Lower leg skin (tissue), 4 donors: ENCODE data around the gene TBXT. TPM values are rescaled to one million over a fixed set of nuclear protein-coding genes. Genes with fewer than 3 reads are reported as not detected.
A peak's percentile ranks its signal among the peaks of the same experiment; 100 is the strongest.
"Not testable (repeated sequence)": the region's sequence is repeated elsewhere in the genome, so short reads cannot be mapped to it uniquely, and the experiment has no call there.

Source experiments
- DNase-seq, 2 donors: peaks; one replicate each; pipeline ENCODE4 v3.0.0-alpha.2; 2019; ENCODE audit warnings: low spot score in 2 of 2
- H3K4me3 ChIP-seq: fragments of 200-600 bp; sonication (generic); 2 replicates; pipeline ENCODE4 v1.5.1; 2017; ENCODE audit warnings: mild to moderate bottlenecking, low read depth; ENCODE audit not compliant: poor library complexity, severe bottlenecking
- POLR2A ChIP-seq, 2 donors: fragments of 450-650 bp; IDR thresholded peaks; one replicate each; pipeline ENCODE4 v1.6.1; 2016 to 2017; ENCODE audit warnings: antibody characterized with exemption in 2 of 2, mild to moderate bottlenecking in 1 of 2, moderate library complexity in 1 of 2
- WGBS, 2 donors: methylation state at CpG; one replicate each; pipeline ENCODE4 v1.1.5; 2018; 5-methylcytosine and 5-hydroxymethylcytosine counted together
- intact Hi-C: fragments of 100-400 bp; cut with DNase I; formaldehyde crosslinking; loops from one replicate; pipeline ENCODE4 v1.15.0; 2023; ENCODE audit warnings: low total_unique reads
- total RNA-seq, 4 donors: library from RNA; depleted of rRNA; stranded (reverse); fragments of >200 nt; gene quantifications; one replicate each; pipeline ENCODE4 v1.1.0, GENCODE V29; 2016
- TF ChIP-seq, protein P1 (sequence below), 3 donors: fragments of 450-650 bp; IDR thresholded peaks; one replicate each; pipeline ENCODE4 v1.5.1; 2016; ENCODE audit warnings: antibody characterized with exemption in 3 of 3, mild to moderate bottlenecking in 3 of 3, moderate library complexity in 2 of 3

TBXT gene
- total RNA-seq, 4 donors from 2014 or later: not detected

DNA sequence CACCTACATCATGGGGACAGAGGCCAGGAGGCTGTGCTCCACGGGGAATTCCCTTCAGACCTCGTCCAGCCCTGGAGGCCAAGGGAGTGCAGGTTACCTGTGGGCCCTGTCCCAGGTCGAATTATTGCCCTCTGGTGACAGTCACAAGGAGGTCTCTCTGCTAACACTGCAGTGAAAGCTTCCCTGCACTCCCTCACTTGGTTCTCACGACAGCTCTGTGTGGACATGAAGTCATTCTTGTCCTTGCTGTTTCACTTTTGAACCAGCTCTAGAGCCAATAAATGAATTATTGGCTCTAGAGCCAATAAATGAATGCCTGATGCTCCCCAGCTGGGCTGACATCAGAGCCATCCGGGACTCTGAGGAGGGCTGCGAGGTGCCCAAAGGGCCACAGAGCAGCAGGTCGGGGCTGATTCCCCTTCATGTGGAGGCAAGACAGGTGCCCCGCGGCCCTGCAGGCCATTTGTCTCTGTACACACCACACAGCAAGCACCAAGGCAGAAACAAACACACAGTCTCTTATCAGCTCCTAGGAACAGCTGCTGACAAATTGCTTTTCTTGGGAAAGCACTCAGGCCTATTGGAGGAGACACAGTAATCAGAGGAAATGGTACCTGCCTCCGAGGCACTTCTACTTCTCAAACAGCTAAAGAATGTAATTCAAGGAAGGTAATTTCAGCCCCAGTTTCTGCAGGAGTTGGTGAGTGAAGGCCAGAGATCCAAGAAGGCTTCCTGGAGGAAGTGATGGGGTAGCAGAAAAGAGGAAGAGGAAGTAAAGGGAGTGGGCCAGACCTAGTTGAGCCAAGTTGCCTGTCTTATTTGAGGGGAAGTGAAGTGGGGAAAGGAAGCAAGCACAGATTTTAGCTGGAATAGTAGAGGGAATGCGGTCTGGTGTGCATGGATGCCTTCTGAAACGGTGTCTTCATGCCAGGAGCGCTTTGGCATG, 27.5 kb upstream of the TBXT start:
- WGBS, 2 donors: 36 to 40% methylated on average over 13 of the region's 13 CpGs
- no peak for TF ChIP-seq POLR2A (IDR thresholded peaks at IDR 0.05)
- TF ChIP-seq, protein P1, sequence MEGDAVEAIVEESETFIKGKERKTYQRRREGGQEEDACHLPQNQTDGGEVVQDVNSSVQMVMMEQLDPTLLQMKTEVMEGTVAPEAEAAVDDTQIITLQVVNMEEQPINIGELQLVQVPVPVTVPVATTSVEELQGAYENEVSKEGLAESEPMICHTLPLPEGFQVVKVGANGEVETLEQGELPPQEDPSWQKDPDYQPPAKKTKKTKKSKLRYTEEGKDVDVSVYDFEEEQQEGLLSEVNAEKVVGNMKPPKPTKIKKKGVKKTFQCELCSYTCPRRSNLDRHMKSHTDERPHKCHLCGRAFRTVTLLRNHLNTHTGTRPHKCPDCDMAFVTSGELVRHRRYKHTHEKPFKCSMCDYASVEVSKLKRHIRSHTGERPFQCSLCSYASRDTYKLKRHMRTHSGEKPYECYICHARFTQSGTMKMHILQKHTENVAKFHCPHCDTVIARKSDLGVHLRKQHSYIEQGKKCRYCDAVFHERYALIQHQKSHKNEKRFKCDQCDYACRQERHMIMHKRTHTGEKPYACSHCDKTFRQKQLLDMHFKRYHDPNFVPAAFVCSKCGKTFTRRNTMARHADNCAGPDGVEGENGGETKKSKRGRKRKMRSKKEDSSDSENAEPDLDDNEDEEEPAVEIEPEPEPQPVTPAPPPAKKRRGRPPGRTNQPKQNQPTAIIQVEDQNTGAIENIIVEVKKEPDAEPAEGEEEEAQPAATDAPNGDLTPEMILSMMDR (IDR thresholded peaks at IDR 0.05): no peak
- peak in 1 of 2 donors; percentile 66 for DNase-seq
- intact Hi-C loops: no loop called here
- H3K4me3 ChIP-seq: no peak overlapping the region

DNA sequence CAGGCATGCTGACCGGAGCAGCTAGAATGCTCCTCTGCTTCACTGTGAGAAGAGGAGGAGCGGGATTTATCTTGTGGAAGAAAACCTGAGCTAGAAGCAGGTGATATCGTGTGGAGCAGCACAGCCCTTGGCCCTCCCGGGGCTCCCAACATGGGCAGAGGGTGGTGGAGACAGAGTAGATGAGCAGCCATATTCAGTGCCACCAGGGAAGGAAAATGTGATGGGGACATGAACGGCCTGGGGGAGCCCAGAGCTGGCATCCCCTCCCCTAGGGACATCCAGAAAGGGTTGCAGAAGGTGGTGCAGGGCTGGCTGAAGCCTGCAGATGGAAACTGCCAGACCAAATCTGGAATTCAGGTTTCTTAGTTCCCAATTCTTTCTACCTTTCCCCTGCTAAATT, 24.9 kb upstream of the TBXT start:
- H3K4me3 ChIP-seq: no peak overlapping the region
- 86 to 87% methylated on average over 5 of the region's 5 CpGs for WGBS, 2 donors
- peak in 1 of 2 donors; percentile 57 for DNase-seq
- intact Hi-C loops: no loop called here
- TF ChIP-seq POLR2A (IDR thresholded peaks at IDR 0.05): no peak
- TF ChIP-seq, protein P1 (IDR thresholded peaks at IDR 0.05): no peak

DNA sequence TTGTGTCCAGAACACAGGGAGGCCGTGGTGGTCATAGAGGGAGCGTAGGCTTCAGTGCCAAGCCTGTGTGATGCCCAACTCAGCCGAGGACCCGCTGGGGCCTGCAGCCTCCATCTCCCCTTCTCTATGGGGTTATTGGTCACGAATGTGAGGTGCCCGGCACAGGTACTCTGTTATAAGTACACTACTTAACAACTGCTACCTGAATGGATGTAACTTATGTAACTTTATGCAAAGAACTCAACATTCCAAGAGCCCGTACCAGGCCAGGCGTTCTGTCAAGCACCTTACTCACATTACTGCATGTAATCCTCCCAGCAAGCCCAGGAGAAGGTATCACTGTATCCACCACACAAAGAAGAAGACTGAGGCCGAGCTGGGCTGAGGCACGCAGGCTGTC, 24.5 kb upstream of the TBXT start:
- peak in 1 of 2 donors; percentile 74 for DNase-seq
- WGBS, 2 donors: 90 to 96% methylated on average over 10 of the region's 10 CpGs
- no peak for TF ChIP-seq POLR2A (IDR thresholded peaks at IDR 0.05)
- TF ChIP-seq, protein P1 (IDR thresholded peaks at IDR 0.05): no peak
- intact Hi-C loops: no loop called here
- no peak overlapping the region for H3K4me3 ChIP-seq

DNA sequence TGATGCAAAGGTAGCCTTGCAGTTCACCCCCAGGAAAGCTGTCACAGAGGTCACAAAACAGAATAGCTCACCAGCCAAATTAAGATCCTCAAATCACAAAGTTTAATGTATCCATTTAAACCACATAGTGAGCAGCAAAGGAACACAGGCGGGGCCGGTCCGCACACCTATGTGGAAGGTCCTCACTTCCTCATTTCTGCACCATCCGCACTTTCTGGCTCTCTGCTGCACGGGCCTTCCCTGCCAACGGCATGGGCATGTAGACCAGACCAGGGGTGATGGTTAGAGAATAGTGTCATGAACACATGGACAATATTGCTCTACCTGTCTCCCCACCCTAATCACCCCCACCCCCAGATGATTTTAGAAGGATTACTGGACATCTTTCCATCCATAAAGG, 12.1 kb upstream of the TBXT start:
- WGBS, 2 donors: 77 to 82% methylated on average over 6 of the region's 6 CpGs
- TF ChIP-seq, protein P1 (IDR thresholded peaks at IDR 0.05): no peak
- TF ChIP-seq POLR2A (IDR thresholded peaks at IDR 0.05): no peak
- no peak for DNase-seq
- intact Hi-C loops: no loop called here
- no peak overlapping the region for H3K4me3 ChIP-seq

DNA sequence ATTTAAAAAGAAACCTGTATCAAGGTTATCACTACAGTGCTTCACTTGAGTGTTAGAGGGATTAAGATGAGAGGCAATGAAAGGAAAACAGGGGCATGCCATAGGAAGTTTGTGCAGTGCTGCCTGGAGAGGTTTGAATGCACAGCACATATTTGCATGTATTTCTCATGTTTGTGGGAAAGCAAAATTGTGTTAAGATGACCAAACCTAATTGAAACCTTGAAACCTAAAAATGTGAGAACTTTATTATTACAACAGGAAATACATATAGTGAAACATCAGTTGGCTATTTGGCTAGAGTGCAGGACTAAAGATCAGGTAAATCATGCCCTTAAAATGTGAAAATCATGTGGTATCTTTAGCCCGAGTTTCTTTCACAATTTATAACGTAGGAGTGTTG, 8.5 kb upstream of the TBXT start:
- no peak overlapping the region for H3K4me3 ChIP-seq
- DNase-seq: no peak
- intact Hi-C loops: no loop called here
- 66 to 72% methylated on average over 2 of the region's 2 CpGs for WGBS, 2 donors
- TF ChIP-seq, protein P1 (IDR thresholded peaks at IDR 0.05): no peak
- no peak for TF ChIP-seq POLR2A (IDR thresholded peaks at IDR 0.05)

DNA sequence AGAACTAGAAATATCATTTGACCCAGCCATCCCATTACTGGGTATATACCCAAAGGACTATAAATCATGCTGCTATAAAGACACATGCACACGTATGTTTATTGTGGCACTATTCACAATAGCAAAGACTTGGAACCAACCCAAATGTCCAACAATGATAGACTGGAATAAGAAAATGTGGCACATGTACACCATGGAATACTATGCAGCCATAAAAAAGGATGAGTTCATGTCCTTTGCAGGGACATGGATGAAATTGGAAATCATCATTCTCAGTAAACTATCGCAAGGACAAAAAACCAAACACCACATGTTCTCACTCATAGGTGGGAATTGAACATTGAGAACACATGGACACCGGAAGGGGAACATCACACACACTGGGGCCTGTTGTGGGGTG, 7.4 kb upstream of the TBXT start:
- WGBS, 2 donors: 86 to 89% methylated on average over 3 of the region's 3 CpGs
- DNase-seq, intact Hi-C loops, H3K4me3 ChIP-seq: not testable (repeated sequence)
